Ovary (tissue), 3 donors: ENCODE results near the gene RTL3.

Experiments
- EP300 ChIP-seq: sonication (generic); formaldehyde crosslinking; IDR thresholded peaks from one replicate; pipeline ENCODE4 v1.6.1; 2017; ENCODE audit warnings: antibody characterized with exemption
- TF ChIP-seq, protein P1 (sequence below), 3 donors: fragments of 450-650 bp in 2 of 3; fragments of 200-600 bp in 1 of 3; IDR thresholded peaks; one replicate each; pipeline versions ENCODE4 v1.5.1 to v1.8.0; 2016 to 2022; ENCODE audit warnings: antibody characterized with exemption in 3 of 3, mild to moderate bottlenecking in 1 of 3
- donor health status: DM: no; HTN: no; CAD: no.

DNA sequence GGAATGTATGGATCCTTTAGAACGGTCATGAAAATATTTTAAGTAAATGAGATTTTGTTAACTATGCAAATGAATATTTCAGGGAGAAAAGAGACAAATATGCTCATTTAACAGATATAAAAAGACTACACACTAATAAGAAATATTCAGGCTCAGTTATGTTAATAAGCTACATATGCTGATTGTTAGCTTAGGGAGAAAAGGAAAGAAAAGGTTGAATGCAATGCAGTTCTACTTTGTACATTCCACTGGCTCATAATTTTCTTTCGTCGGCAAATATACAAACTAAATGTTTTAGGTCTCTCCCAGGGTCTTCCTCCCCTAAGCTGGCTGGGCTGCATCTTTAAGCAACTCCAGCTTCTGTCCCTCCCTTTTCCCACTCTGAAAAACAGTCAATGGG lies 2.7 kb upstream of the RTL3 start:
- TF ChIP-seq, protein P1, sequence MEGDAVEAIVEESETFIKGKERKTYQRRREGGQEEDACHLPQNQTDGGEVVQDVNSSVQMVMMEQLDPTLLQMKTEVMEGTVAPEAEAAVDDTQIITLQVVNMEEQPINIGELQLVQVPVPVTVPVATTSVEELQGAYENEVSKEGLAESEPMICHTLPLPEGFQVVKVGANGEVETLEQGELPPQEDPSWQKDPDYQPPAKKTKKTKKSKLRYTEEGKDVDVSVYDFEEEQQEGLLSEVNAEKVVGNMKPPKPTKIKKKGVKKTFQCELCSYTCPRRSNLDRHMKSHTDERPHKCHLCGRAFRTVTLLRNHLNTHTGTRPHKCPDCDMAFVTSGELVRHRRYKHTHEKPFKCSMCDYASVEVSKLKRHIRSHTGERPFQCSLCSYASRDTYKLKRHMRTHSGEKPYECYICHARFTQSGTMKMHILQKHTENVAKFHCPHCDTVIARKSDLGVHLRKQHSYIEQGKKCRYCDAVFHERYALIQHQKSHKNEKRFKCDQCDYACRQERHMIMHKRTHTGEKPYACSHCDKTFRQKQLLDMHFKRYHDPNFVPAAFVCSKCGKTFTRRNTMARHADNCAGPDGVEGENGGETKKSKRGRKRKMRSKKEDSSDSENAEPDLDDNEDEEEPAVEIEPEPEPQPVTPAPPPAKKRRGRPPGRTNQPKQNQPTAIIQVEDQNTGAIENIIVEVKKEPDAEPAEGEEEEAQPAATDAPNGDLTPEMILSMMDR (IDR thresholded peaks at IDR 0.05): no peak
- TF ChIP-seq EP300: no peak
